Heart left ventricle (tissue), 13 donors: ENCODE data around the gene TAF4B.
"Not testable (repeated sequence)": the region's sequence is repeated elsewhere in the genome, so short reads cannot be mapped to it uniquely, and the experiment has no call there.

ENCODE experiments used
- CTCF ChIP-seq, 12 donors: fragments of 200-600 bp; sonication (generic) in 4 of 12; IDR thresholded peaks; one replicate each; pipeline versions ENCODE4 v1.5.0 to v1.8.0; 2018 to 2022; ENCODE audit warnings: antibody characterized with exemption in 12 of 12, mild to moderate bottlenecking in 5 of 12
- POLR2A ChIP-seq, 2 donors: fragments of 450-650 bp; IDR thresholded peaks; one replicate each; pipeline ENCODE4 v1.6.1; 2017; ENCODE audit warnings: antibody characterized with exemption in 2 of 2, mild to moderate bottlenecking in 2 of 2, moderate library complexity in 2 of 2
- donor health status: ischemic (EF 13 %, LVEDD 7.1; RV severe dilation, severe dysfunction).
- donor health status: DM: no; HTN: yes; CAD: no.
- donor health status: DM: no; HTN: no; CAD: no.
- donor health status: ischemic (EF 25% LVEDD 6.9; RV normal size, moderate dysfunction).
- donor health status: ischemic (EF 25% LVEDD 5.7; RV mildly dilated, moderate dysfunction).
- donor health status: ischemic (EF 35%, LVEDD 5.7; RV mildly dilated, moderate dysfunction).
- donor health status: nonischemic (EF 11% LVEDD 7.7; RV severe dilation, severe dysfunction).
- donor health status: DM: yes; HTN: yes; CAD: no.
- donor health status: PGD.
- donor health status: ischemic (EF 29% LVEDD 5.4; RV normal size, mild dysfunction).
- donor health status: nonischemic (EF 23%, LVEDD 6.1; RV moderate dilation, normal function).

- TF ChIP-seq POLR2A, CTCF (IDR thresholded peaks at IDR 0.05): not testable (repeated sequence)
These were observed 28.6 kb downstream of the TAF4B start for GRCh38 chr18:26254808-26255207.
